BE2C (cell line): ENCODE results near the gene CLRN2.
A peak's percentile ranks its signal among the peaks of the same experiment; 100 is the strongest.

Experiments
- DNase-seq: peaks from one replicate; pipeline ENCODE4 v3.0.0-alpha.2; 2020
- H3K27me3 ChIP-seq: fragments of 250-450 bp; sonication (Bioruptor Pico); 2 replicates; pipeline ENCODE4 v1.5.1; 2020; ENCODE audit warnings: mild to moderate bottlenecking
- H3K36me3 ChIP-seq: fragments of 250-450 bp; sonication (Bioruptor Pico); 2 replicates; pipeline ENCODE4 v1.5.1; 2020; ENCODE audit warnings: mild to moderate bottlenecking
- H3K4me1 ChIP-seq: fragments of 250-450 bp; sonication (Bioruptor Pico); 2 replicates; pipeline ENCODE4 v1.5.1; 2020
- H3K4me3 ChIP-seq: 2 replicates; pipeline ENCODE4 v1.5.1; 2011; ENCODE audit warnings: low read depth, low read length
- H3K9me3 ChIP-seq: fragments of 250-450 bp; sonication (Bioruptor Pico); 2 replicates; pipeline ENCODE4 v1.5.1; 2020
- TF ChIP-seq, protein P1 (sequence below): IDR thresholded peaks from 2 replicates; pipeline ENCODE4 v1.5.1; 2012; ENCODE audit warnings: mild to moderate bottlenecking, low read depth, low read length

CLRN2 gene

DNA sequence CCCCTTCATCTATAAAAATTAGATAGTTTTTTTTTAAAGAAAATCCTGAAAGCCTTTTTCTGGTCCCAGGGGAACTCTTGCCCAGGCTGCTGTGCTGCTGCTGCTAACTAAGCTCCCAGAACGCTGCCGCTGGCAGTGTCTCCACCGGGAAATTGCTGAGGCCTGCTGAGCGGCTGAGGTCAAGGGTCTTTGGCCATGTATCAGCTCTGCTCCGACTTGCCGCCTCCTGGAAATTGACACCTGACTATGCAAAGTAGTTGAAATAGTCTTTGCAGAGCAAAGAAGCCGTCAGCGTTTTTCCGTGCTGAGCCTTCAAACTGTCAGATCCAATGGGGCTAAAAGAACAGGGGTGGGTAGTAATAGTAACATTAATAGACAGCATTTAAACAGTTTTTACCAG, 3.9 kb upstream of the CLRN2 start:
- Histone ChIP-seq H3K9me3 (no peaks in the 10 kb centered on the region), H3K4me1 (0 out of 2 replicates have a peak, but pooled peaks cover 3% of the 10 kb centered on the region), H3K4me3 (peak overlapping the region; percentile 95), H3K27me3 (no peaks in the 10 kb centered on the region), H3K36me3 (peaks cover 38% of the 10 kb centered on the region)
- DNase-seq = peak; percentile 50
- TF ChIP-seq, protein P1, sequence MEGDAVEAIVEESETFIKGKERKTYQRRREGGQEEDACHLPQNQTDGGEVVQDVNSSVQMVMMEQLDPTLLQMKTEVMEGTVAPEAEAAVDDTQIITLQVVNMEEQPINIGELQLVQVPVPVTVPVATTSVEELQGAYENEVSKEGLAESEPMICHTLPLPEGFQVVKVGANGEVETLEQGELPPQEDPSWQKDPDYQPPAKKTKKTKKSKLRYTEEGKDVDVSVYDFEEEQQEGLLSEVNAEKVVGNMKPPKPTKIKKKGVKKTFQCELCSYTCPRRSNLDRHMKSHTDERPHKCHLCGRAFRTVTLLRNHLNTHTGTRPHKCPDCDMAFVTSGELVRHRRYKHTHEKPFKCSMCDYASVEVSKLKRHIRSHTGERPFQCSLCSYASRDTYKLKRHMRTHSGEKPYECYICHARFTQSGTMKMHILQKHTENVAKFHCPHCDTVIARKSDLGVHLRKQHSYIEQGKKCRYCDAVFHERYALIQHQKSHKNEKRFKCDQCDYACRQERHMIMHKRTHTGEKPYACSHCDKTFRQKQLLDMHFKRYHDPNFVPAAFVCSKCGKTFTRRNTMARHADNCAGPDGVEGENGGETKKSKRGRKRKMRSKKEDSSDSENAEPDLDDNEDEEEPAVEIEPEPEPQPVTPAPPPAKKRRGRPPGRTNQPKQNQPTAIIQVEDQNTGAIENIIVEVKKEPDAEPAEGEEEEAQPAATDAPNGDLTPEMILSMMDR = no peak

DNA sequence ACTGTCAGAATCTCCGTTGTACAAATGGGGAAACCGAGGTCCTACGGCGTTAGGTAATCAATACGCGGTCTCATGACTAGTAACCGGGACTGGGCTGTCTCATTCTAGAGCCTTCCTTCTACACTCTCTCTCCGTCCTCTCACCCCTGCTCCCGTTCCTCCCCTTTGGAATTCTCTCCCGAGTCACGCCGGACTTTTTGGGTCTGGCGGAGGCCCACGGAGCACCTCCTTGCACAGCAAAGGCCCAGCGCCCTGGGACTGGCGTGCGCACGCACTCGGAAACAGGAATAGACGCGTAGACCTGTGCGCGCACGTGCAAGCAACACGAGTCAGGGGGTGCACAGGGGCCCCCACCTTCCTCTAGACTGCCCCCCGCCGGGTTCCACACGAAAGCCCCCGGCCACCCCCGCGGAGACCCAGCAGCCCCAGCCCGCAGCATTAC, 3.4 kb upstream of the CLRN2 start:
- TF ChIP-seq, protein P1 = no peak
- Histone ChIP-seq H3K4me3 (peak overlapping the region; percentile 95), H3K9me3 (no peaks in the 10 kb centered on the region), H3K27me3 (no peaks in the 10 kb centered on the region), H3K36me3 (peaks cover 33% of the 10 kb centered on the region), H3K4me1 (0 out of 2 replicates have a peak, but pooled peaks cover 3% of the 10 kb centered on the region)
- DNase-seq = peak; percentile 47

DNA sequence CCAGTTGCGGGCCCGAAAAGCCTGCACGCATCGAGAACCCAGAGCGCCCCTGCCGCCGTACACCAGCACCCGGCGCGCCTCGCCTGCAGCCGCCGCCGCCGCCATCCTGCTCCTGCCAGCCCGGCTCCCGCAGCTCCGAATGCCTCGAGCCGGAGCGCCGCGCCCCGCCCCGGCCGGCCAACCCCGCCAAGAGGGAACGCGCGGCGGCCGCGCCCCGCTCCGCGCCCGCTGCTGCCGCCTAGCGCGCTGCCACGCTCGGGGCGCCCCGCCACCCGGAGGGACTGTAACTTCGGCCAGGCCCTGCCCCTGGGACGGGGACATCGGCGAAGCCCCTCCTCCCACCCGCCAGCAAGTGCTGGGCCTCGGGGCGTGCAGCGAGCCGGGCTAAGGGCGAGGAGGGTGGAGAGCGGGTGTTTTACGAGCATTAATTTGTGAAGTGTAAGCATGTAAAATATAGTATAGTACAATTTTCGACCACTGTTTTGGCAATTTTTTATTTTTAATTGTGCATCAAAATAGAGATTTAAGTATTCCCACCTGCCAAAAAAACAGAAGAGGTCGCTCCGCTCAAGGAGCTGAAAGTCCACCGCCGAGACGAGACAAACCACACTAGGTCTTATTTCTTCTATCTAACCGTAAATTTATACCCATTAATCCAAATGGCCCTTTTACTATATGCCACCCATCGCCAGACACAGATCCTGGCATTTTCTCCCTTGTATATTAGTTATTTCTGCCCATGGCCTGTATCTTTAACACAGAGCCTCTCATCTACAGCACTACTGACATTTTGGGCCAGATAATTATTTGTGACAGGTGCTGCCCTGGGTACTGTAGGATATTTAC, 2.8 kb upstream of the CLRN2 start, which contains the start of gene QDPR:
TSS of gene QDPR (minus strand) at position 141 of the 846 bp plus-strand sequence. CDS start at position 105, 36 bp downstream.
- peaks cover 29% of the 10 kb centered on the region for H3K36me3 ChIP-seq
- DNase-seq = peak; percentile 95
- H3K9me3 ChIP-seq = no peaks in the 10 kb centered on the region
- 0 out of 2 replicates have a peak, but pooled peaks cover 3% of the 10 kb centered on the region for H3K4me1 ChIP-seq
- no peaks in the 10 kb centered on the region for H3K27me3 ChIP-seq
- H3K4me3 ChIP-seq = peak within 1 kb of the TSS; percentile 95
- TF ChIP-seq, protein P1 = peak; percentile 34

DNA sequence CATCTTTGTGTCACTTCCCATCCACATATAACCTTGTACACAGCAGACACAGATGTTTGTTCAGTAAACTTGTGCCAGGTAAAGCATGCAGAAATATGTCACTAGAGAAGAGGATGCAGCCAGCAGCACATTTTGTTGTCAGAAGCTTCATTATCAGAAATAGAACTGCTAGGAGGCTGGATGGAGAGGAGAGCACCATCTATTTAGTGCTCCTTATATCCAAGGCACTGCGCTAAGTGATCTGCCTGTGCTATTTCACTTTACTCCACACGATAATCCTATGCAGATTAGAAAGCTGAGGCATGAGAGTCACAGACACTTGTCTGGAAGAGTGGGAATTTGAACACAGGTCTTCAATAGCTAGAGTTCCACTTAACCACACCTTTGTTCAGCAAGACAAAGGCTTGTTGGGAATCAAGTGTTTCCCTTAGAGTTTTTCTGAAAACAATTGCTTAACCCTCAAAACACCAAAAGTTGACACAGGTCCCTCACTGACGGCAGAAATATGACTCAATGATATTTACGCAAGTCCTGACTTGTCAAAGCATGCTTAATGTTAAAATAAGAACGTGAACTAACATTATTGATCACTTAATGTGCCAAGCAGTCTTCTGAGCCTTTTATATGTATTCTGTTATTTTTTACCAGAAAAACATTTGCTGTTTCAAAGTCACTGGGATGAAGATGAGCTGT, 1.8 kb upstream of the CLRN2 start:
- no peaks in the 10 kb centered on the region for H3K27me3 ChIP-seq
- no peaks in the 10 kb centered on the region for H3K9me3 ChIP-seq
- peaks cover 21% of the 10 kb centered on the region for H3K36me3 ChIP-seq
- TF ChIP-seq, protein P1 = no peak
- H3K4me3 ChIP-seq = no peak overlapping the region
- no peak for DNase-seq
- H3K4me1 ChIP-seq = 0 out of 2 replicates have a peak, but pooled peaks cover 3% of the 10 kb centered on the region

DNA sequence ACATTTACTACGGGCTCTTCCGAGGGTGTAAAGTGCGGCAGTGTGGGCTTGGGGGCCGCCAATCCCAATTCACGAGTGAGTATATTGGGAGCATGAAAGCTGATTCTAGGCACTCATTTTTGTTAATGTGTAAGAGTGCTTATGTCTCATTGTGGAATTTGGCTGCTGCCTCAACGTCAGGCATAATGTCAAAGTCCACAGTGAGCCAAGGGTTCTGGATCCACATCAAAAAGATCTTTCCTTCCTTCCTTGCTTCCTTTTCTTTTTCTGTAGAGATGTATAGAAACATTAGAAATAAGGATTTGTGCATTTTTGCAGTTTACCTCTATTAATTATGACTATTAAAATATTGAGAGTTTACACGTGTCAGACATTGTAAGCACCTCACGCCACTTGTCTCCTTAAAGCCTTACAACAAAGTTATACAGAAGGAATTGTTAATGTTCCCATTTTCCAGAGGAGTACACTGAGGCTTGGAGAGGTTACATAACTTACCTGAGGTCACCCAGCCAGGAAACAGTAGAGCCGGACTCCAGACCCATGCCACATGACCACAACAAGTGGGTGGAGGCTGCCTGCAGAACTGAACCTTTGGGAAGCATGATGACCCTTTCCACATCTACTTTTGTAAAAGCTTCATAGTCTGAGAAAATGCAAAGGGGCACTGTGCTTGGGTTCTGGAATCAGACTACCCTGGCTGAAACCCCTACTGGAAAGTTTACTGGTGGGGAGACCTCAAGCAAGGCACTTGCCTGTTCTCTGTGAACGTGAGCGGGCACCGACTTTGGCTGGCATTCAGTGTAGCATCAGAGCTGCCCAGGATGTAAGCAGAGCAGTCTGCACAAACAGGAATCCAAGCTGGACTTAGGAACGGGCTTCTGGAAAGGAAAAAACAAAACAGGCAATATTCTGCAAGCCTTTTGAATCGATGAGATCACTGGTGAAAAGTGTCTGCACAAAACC, 761 bp downstream of the CLRN2 start:
- no peaks in the 10 kb centered on the region for H3K27me3 ChIP-seq
- DNase-seq = no peak

More for the DNA sequence above, 761 bp downstream of the CLRN2 start:
- TF ChIP-seq, protein P1 = no peak
- H3K9me3 ChIP-seq = no peaks in the 10 kb centered on the region
- no peaks in the 10 kb centered on the region for H3K36me3 ChIP-seq
- no peak overlapping the region for H3K4me3 ChIP-seq
- no peaks in the 10 kb centered on the region for H3K4me1 ChIP-seq
